Epithelial cell of esophagus (primary cell): ENCODE results near the gene CDK5RAP3.
"Not testable (repeated sequence)": the region's sequence is repeated elsewhere in the genome, so short reads cannot be mapped to it uniquely, and the experiment has no call there.

Source experiments
- DNase-seq: peaks from one replicate; pipeline ENCODE4 v3.0.0; 2010; ENCODE audit warnings: low read depth
- H3K4me3 ChIP-seq: 2 replicates; pipeline ENCODE4 v1.5.1; 2011; ENCODE audit warnings: mild to moderate bottlenecking, low read length, control low read depth
- TF ChIP-seq, protein P1 (sequence below): IDR thresholded peaks from 2 replicates; pipeline ENCODE4 v1.5.1; 2011; ENCODE audit warnings: low read depth, mild to moderate bottlenecking, low read length, control low read depth, inconsistent platforms; ENCODE audit not compliant: insufficient read depth; ENCODE audit errors: missing control alignments

The CDK5RAP3 gene

DNA sequence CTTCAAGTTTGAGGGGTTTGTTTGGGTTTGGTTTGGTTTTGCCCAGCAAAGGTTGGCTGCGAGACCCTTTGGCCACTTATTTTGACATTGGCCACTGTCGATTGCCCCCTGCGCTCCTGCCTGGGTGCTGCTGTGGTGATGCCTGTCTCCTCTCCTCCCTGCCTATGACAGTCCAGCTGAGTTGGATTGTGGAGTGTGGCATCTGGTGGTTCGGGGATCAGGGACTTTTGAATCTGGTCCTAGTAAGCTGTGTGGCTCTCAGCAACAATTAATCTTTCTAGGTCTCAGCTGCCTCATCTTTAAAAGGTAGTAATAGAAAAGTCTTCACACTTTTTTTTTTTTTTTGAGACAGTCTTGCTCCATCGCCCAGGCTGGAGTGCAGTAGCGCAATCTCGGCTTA is 27.1 kb downstream of the CDK5RAP3 start:
- H3K4me3 ChIP-seq, result no peak overlapping the region
- TF ChIP-seq, protein P1, sequence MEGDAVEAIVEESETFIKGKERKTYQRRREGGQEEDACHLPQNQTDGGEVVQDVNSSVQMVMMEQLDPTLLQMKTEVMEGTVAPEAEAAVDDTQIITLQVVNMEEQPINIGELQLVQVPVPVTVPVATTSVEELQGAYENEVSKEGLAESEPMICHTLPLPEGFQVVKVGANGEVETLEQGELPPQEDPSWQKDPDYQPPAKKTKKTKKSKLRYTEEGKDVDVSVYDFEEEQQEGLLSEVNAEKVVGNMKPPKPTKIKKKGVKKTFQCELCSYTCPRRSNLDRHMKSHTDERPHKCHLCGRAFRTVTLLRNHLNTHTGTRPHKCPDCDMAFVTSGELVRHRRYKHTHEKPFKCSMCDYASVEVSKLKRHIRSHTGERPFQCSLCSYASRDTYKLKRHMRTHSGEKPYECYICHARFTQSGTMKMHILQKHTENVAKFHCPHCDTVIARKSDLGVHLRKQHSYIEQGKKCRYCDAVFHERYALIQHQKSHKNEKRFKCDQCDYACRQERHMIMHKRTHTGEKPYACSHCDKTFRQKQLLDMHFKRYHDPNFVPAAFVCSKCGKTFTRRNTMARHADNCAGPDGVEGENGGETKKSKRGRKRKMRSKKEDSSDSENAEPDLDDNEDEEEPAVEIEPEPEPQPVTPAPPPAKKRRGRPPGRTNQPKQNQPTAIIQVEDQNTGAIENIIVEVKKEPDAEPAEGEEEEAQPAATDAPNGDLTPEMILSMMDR, result no peak
- no peak for DNase-seq

DNA sequence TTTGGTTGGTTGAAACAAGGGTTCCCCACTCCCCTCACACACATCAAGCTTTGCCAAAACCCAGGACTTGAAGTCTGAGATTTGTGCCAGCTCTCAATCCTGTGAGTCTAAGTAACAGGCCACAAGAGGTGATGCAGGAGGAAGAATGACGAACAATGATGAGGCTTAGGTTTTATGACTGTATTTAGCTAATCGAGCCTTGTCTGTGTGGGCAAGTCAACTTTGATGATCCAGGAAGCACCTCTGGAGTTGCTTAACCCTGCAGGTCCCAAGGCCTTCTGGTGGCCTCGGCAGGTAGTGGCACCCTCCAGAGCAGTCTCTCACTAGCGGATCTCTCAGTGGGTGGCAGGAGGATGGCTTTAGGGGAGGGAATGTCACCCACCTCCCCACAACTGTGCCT is 28.7 kb downstream of the CDK5RAP3 start:
- no peak overlapping the region for H3K4me3 ChIP-seq
- DNase-seq, result peak; percentile 73
- TF ChIP-seq, protein P1, result no peak

DNA sequence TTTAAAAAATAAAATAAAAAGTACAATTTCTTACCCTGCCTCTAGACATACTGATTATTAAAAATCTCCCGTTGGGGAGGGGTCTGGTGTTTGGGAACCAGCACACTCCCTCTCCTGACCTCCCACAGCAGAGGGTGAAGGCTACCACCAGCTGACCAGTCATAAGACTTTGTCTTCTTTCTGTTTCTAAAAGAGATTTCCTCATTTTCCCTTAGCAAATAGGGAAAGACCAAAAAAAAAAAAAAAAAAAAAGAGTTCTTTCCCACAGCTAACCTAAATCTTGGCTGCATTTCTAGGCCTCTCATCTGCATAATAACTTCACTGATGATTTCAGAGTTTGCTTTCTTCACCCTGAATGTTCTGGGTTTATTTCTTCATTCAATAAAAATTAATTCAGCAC is 30.3 kb downstream of the CDK5RAP3 start:
- TF ChIP-seq, protein P1, result no peak
- no peak overlapping the region for H3K4me3 ChIP-seq
- no peak for DNase-seq

DNA sequence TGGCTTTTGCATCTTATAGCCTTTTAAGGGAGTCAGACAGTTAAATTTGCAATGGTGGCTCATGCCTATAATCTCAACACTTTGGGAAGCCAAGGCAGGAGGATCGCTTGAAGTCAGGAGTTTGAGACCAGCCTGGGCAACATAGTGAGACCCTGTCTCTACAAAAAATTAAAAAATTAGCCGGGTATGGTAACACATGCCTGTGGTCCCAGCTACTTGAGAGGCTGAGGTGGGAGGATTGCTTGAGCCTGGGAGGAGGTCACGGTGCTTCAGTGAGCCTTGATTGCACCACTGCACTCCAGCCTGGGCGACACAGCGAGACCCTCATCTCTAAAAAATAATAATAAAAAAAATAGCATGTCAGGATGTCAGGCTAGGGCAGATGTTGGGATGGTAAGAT is 30.7 kb downstream of the CDK5RAP3 start:
- not testable (repeated sequence) for DNase-seq, H3K4me3 ChIP-seq

DNA sequence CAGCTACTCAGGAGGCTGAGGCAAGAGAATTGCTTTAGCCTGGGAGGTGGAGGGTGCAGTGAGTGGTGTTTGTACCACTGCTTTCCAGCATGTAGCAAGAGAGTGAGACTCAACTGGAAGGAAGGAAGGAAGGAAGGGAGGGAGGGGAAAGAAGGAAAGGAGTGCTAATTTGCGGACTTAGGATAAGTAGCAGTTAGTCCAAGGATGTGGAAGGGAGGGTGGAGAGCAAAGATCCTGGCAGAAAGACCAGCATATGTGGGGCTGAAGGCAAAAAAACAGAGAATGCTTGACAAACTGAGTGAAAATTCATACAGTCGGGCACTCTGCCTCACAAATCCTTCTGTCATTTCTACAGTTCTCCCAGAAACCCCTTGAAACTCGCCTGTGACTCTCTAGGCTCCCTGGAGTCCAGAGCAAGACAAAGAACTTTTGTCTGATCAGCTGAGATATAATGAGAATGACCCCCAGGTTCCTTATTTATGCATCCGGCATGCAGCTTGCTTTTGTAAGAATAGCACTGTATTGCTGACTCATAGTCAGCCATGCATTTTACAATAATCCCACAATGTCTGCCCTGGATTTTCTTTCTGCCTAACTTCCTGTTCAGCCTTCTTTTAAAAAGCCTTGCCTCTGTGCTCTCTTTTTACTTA is 31.5 kb downstream of the CDK5RAP3 start:
- TF ChIP-seq, protein P1, result no peak
- no peak overlapping the region for H3K4me3 ChIP-seq
- DNase-seq, result peak; percentile 70

DNA sequence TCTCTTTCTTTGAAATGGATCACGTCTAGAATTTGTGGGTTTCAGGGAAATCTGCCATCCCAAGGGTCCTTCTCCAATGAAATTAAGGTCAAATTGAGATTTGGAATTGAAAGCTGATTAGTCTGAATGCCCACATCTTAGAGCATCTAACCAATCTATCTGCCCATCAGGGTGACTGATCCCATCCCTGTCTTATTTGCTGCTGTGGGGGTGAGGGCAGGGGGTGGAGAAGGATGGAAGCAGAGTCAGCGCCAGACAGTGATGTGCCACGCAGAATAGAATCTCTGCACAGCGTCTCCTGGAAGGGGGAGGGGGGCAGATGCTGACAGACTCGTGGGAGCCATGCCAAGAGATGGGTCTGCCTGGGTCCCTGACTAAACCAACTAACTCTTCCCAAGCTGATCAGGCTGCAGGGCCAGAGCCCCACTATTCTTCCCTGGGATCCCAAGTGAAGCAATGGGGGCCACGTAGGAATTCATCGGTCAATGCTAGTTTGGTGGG is 32.1 kb downstream of the CDK5RAP3 start:
- TF ChIP-seq, protein P1, result no peak
- no peak for DNase-seq
- H3K4me3 ChIP-seq, result no peak overlapping the region

DNA sequence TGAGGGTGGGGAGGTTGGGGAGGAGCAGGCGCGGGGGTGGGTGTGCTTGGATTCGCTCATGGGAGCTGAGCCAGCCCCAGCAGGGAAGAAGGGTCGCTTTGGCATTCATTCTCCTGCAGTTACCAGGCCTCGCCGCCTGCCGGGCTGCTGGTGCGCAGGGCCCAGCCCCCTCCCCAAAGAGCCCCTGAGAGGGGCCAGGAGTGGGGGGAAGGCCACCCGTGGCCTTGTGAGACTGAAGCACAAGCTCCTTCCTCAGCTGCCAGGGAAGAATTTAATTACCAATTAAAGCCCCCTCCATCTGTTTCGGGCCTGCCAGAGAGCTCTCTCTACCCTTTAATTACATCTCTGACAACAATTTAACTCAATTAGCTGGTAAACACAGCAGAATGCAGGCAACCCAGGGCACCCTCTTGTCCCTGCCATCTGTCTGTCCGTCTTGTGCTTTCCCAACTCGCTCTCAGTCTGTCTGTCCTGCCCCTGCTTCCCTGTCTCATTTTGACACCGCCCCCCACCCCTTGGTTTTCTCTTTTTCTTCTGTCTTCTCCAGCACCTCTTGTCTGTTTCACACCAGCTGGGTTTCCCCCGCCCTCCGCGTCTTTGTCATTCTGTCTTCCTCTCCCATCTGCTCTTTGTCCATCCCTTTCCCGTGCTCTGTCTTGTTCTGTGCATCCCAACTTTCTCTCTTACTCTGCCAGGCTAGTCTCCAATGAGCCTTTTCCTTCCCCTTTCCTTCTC is 32.7 kb downstream of the CDK5RAP3 start:
- H3K4me3 ChIP-seq, result no peak overlapping the region
- DNase-seq, result no peak

More for the DNA sequence above, 32.7 kb downstream of the CDK5RAP3 start:
- TF ChIP-seq, protein P1, result no peak
